Activated naive CD8-positive, alpha-beta T cell treated with anti-CD3 and anti-CD28 coated beads, Interleukin-2, amount 50 U/mL, for 24 hours (primary cell): ENCODE results near the gene BICC1.
"Not testable (repeated sequence)": the region's sequence is repeated elsewhere in the genome, so short reads cannot be mapped to it uniquely, and the experiment has no call there.

Experiments
- ATAC-seq: fragments of 150-1000 bp; cut with Tn5 transposase; one replicate; pipeline ENCODE4 v1.10.0; 2021
- DNase-seq: peaks from one replicate; pipeline ENCODE4 v3.0.0; 2021
- H3K27ac Mint-ChIP-seq: one replicate; pipeline ENCODE4 v1.8.0; 2021; ENCODE audit warnings: mild to moderate bottlenecking, mixed read lengths
- H3K27me3 Mint-ChIP-seq: one replicate; pipeline ENCODE4 v1.8.0; 2021; ENCODE audit warnings: mixed read lengths
- H3K36me3 Mint-ChIP-seq: one replicate; pipeline ENCODE4 v1.8.0; 2021; ENCODE audit warnings: low read depth, mixed read lengths
- H3K4me1 Mint-ChIP-seq: one replicate; pipeline ENCODE4 v1.8.0; 2021; ENCODE audit warnings: mixed read lengths
- H3K4me3 Mint-ChIP-seq: one replicate; pipeline ENCODE4 v1.8.0; 2021; ENCODE audit warnings: mild to moderate bottlenecking, moderate library complexity, mixed read lengths
- H3K9me3 Mint-ChIP-seq: one replicate; pipeline ENCODE4 v1.8.0; 2021; ENCODE audit warnings: mixed read lengths

The BICC1 gene

DNA sequence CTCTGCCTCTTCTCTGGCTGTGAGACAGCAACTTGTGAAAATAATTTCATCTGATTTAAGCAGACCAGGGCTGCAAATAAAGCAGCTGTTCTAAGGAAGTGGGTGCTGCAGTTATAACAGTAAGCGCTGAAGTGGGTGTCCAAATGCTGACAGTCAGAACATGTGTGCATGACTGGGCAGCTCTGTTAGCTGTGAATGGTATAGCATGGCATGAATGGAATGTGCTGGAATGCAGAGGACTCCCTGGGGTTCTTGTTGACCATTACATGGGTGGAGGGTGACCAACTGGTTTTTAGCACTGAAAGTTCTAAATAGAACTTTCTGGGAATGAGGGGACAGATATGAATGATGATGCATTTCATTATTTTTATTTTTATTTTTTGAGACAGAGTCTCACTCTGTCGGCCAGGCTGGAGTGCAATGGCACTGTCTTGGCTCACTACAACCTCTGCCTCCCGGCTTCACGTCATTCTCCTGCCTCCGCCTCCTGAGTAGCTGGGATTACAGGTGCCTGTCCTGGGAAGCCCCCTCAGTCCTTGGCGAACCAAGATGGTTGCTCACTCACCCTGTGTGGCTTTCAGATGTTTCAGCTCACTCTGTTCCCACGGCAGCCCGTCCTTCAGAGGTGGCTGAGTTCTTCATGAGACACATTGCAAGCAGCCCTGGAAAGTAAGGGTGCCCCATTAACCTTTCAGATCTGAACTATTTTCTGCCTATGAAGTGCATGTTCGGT, 344.0 kb downstream of the BICC1 start:
- H3K27ac Mint-ChIP-seq = no peak overlapping the region
- H3K9me3 Mint-ChIP-seq = no peaks in the 10 kb centered on the region
- no peaks in the 10 kb centered on the region for H3K36me3 Mint-ChIP-seq
- H3K27me3 Mint-ChIP-seq = peaks cover 2% of the 10 kb centered on the region
- DNase-seq (no peak), ATAC-seq (no peak)
- no peaks in the 10 kb centered on the region for H3K4me1 Mint-ChIP-seq
- no peak overlapping the region for H3K4me3 Mint-ChIP-seq

DNA sequence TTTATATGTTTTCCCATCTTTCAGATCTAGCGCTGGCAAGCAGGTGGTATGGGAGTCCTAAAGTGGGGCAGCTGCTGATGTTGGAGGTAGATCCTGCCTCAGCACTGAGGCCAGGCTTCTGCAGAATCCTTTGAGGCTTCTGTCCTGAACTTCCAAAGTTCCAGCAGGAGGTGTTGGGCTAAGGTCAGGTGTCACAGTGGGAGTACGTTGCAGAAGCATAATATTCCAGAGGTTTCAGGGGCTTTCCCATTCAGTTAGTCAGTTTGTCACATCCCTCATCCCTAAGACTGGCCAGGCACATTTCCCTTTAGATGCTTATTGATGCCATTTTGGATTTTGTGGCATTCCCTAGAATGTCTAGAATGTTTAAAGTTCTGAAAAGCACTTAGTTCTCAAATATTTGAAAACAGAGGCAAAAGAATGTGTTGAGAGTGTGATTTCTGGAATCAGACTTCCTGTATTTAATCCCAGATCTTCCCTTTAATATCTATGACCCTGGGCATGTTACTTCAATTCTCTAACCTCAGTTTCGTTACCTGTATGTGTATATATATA, 344.7 kb downstream of the BICC1 start:
- Mint-ChIP-seq H3K27ac (no peak overlapping the region), H3K4me1 (no peaks in the 10 kb centered on the region), H3K27me3 (peaks cover 2% of the 10 kb centered on the region), H3K4me3 (no peak overlapping the region), H3K36me3 (no peaks in the 10 kb centered on the region), H3K9me3 (no peaks in the 10 kb centered on the region)
- no peak for DNase-seq
- ATAC-seq = no peak

DNA sequence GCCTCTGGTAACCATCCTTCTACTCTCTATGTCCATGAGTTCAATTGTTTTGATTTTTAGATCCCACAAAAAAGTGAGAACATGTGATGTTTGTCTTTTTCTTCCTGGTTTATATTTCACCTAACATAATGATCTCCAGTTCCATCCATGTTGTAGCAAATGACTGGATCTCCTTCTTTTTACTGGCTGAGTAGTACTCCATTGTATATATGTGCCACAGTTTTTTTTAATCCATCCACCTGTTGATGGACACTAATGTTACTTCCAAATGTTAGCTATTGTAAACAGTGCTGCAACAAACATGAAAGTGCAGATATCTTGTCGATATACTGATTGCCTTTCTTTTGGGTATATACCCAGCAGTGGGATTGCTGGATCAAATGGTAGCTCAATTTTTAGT, 345.5 kb downstream of the BICC1 start:
- H3K4me1 Mint-ChIP-seq, H3K27me3 Mint-ChIP-seq, H3K36me3 Mint-ChIP-seq, H3K4me3 Mint-ChIP-seq, ATAC-seq, DNase-seq, H3K27ac Mint-ChIP-seq, H3K9me3 Mint-ChIP-seq: not testable (repeated sequence)

DNA sequence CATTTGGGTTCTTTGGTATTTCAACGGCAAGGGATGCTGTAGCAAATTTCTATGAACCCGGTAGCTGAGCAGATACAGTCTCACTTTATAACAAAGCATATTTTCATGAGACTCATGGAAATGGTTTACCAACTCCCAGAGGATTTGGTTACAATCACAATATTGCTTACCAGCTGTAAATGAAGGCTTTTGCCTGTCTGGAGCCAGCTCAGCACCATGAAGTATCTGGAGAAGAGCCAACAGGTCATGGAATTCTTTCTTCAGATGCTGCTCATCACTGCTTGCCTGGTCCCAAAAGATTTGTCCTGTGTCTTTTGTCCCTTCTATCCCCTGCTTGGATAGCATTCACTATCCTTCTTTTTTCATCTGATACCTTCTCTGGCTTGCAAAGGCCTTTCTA, 346.9 kb downstream of the BICC1 start:
- no peaks in the 10 kb centered on the region for H3K36me3 Mint-ChIP-seq
- H3K4me3 Mint-ChIP-seq = no peak overlapping the region
- H3K27ac Mint-ChIP-seq = no peak overlapping the region
- no peak for ATAC-seq
- no peaks in the 10 kb centered on the region for H3K9me3 Mint-ChIP-seq
- H3K4me1 Mint-ChIP-seq = no peaks in the 10 kb centered on the region
- H3K27me3 Mint-ChIP-seq = peaks cover 2% of the 10 kb centered on the region
- no peak for DNase-seq

DNA sequence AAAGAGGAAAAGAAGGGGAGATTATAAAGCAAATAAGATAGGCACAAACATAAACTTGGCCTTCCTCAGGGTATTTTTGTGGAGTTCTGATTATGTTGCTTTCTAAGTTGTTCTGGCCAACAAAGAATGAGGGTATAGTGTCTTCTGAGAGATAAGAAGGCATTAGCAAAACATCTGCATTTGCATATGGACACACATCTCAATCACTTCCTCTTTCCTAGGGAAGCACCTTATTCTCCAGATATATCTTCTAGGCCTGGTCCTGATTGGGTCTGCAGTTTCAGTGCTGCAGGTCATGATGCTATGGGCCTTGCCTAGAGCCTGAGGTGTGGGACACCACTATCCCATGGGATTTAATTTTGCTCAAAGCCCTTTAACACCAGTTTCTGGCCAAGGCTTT, 355.0 kb downstream of the BICC1 start:
- H3K9me3 Mint-ChIP-seq = no peaks in the 10 kb centered on the region
- no peaks in the 10 kb centered on the region for H3K4me1 Mint-ChIP-seq
- no peak overlapping the region for H3K4me3 Mint-ChIP-seq
- DNase-seq (no peak), ATAC-seq (no peak)
- no peak overlapping the region for H3K27ac Mint-ChIP-seq
- no peaks in the 10 kb centered on the region for H3K27me3 Mint-ChIP-seq
- no peaks in the 10 kb centered on the region for H3K36me3 Mint-ChIP-seq

DNA sequence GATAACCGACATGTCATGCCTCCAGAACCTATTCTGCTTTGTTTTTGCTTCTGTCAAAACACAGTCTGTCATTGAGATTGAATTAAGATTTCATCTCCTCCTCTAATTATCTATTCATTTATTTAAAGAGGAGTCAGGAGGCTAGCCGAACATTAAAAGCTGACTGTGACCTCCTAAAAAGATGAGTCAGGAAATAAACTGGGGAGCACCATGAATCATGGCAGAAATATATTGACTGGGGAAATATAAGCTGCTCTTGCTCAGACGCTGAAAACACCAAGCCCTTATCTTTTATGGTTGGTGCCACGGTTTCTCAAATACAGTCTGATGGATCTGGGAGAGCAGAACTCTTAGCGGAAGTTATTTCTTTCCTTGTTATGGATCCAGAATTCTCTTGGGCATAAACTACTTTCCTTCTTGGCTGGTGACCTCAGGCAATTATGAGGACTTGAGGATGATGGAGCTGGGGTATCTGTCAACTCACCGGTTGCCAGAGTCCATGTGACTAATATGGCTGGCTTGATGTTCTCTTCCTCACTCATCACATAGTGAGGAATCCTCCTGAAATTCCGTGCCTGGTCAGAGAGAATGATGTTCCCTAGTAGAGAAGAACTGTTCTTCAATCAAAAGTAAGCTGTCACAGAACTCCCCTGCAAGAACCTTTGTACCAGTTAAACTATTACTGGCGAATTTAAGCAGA, 356.2 kb downstream of the BICC1 start:
- Mint-ChIP-seq H3K9me3 (no peaks in the 10 kb centered on the region), H3K27ac (no peak overlapping the region), H3K4me3 (no peak overlapping the region), H3K36me3 (no peaks in the 10 kb centered on the region), H3K27me3 (no peaks in the 10 kb centered on the region), H3K4me1 (no peaks in the 10 kb centered on the region)
- DNase-seq = no peak
- no peak for ATAC-seq

DNA sequence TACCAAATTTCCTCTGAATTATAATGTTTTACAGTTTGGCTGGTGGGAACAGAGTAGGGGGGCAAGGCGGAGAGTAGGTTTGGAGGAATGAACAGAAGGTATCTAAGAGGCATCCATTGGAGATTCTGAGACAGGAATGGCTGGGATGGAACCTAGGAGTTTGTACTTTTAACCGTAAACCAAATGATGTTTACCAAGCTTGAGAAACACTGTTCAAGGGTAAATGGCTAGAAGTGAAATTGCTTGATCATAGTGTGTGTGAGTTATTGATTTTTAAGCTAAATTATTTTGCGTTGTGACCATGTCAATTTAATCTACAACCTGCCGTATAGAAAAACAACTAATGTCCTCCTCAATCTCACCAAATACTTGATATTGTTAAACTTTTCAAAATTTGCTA, 357.4 kb downstream of the BICC1 start:
- H3K36me3 Mint-ChIP-seq = no peaks in the 10 kb centered on the region
- no peak for ATAC-seq
- no peak overlapping the region for H3K4me3 Mint-ChIP-seq
- H3K4me1 Mint-ChIP-seq = no peaks in the 10 kb centered on the region
- DNase-seq = no peak
- H3K9me3 Mint-ChIP-seq = no peaks in the 10 kb centered on the region
- no peak overlapping the region for H3K27ac Mint-ChIP-seq
- H3K27me3 Mint-ChIP-seq = no peaks in the 10 kb centered on the region

DNA sequence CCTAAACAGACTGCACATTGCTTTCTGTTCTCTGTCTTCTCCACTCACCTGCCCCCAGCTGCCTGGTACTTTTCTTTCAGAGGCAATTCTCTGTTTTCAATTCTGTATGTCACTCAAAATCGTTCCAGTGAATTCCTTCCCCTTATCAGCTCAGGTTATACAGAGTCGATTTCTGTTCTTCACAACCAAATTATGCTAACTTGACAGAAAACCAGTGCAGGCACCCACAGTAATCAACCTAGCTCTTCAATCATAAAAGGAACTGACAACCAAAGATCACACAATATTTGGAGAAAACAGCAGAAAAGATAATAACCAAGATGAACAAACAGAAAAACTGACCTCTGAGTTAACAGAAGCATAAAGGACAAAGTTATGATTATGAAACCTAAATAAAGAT, 360.5 kb downstream of the BICC1 start:
- Mint-ChIP-seq H3K4me3 (no peak overlapping the region), H3K9me3 (no peaks in the 10 kb centered on the region), H3K27me3 (no peaks in the 10 kb centered on the region), H3K27ac (no peak overlapping the region), H3K36me3 (no peaks in the 10 kb centered on the region), H3K4me1 (no peaks in the 10 kb centered on the region)
- ATAC-seq = no peak
- DNase-seq = no peak
